WTC11 (cell line): ENCODE results near the gene RBM19. TPM values are rescaled to one million over a fixed set of nuclear protein-coding genes. Genes with fewer than 3 reads are reported as not detected.

Experiments
- ATAC-seq: fragments of 200-7000 bp; cut with Tn5 transposase; 2 replicates; pipeline ENCODE4 v1.10.0; 2021; ENCODE audit warnings: mild to moderate bottlenecking, moderate library complexity
- CTCF ChIA-PET: fragments of 300-600 bp; sonication (Branson Sonifier 250); formaldehyde crosslinking; loops from one replicate; lab custom pipeline; 2021; ENCODE audit warnings: antibody characterized with exemption; lab: Charles Lee
- POLR2A ChIA-PET: fragments of 350-600 bp; sonication (Branson Sonifier 250); formaldehyde crosslinking; loops from one replicate; lab custom pipeline; 2021; ENCODE audit warnings: antibody characterized with exemption; lab: Charles Lee
- DNase-seq: peaks from one replicate; pipeline ENCODE4 v3.0.0; 2021; ENCODE audit warnings: low spot score
- H3K27ac Mint-ChIP-seq: 2 replicates; pipeline ENCODE4 v1.8.0; 2021; ENCODE audit warnings: mixed read lengths
- H3K27me3 Mint-ChIP-seq: 2 replicates; pipeline ENCODE4 v1.8.0; 2021; ENCODE audit warnings: low read depth, mild to moderate bottlenecking, moderate library complexity, mixed read lengths
- H3K36me3 Mint-ChIP-seq: 2 replicates; pipeline ENCODE4 v1.8.0; 2021; ENCODE audit warnings: mixed read lengths
- H3K4me1 Mint-ChIP-seq: 2 replicates; pipeline ENCODE4 v1.8.0; 2022; ENCODE audit warnings: mixed read lengths
- H3K4me3 Mint-ChIP-seq: 2 replicates; pipeline ENCODE4 v1.8.0; 2021; ENCODE audit warnings: mild to moderate bottlenecking, moderate library complexity, mixed read lengths
- H3K9me3 Mint-ChIP-seq: 2 replicates; pipeline ENCODE4 v1.8.0; 2021; ENCODE audit warnings: mixed read lengths
- ATF1 ChIP-seq: sonication (generic); formaldehyde crosslinking; IDR thresholded peaks from 2 replicates; pipeline ENCODE4 v1.8.1; 2023; ENCODE audit warnings: mild to moderate bottlenecking, moderate library complexity, missing genetic modification reagents
- CBFB ChIP-seq: sonication (generic); formaldehyde crosslinking; IDR thresholded peaks from 2 replicates; pipeline ENCODE4 v1.8.1; 2022; ENCODE audit warnings: mild to moderate bottlenecking, low read depth, missing genetic modification reagents
- CREB1 ChIP-seq: sonication (generic); formaldehyde crosslinking; IDR thresholded peaks from 2 replicates; pipeline ENCODE4 v1.8.0; 2023; ENCODE audit warnings: mild to moderate bottlenecking, missing genetic modification reagents
- FOXP1 ChIP-seq: sonication (generic); formaldehyde crosslinking; IDR thresholded peaks from 2 replicates; pipeline ENCODE4 v1.8.0; 2022; ENCODE audit warnings: missing genetic modification reagents, mild to moderate bottlenecking, moderate library complexity, borderline replicate concordance
- OVOL2 ChIP-seq: fragments of 250-450 bp; sonication (Bioruptor Pico); IDR thresholded peaks from 2 replicates; pipeline ENCODE4 v1.9.0; 2021; ENCODE audit warnings: mild to moderate bottlenecking, borderline replicate concordance
- SMAD3 ChIP-seq: sonication (generic); formaldehyde crosslinking; IDR thresholded peaks from 2 replicates; pipeline ENCODE4 v1.8.0; 2022; ENCODE audit warnings: missing genetic modification reagents, mild to moderate bottlenecking, borderline replicate concordance
- ZBTB21 ChIP-seq: sonication (generic); formaldehyde crosslinking; IDR thresholded peaks from 2 replicates; pipeline ENCODE4 v1.8.1; 2023; ENCODE audit warnings: mild to moderate bottlenecking, missing genetic modification reagents, borderline replicate concordance
- ZNF232 ChIP-seq: sonication (generic); formaldehyde crosslinking; IDR thresholded peaks from 2 replicates; pipeline ENCODE4 v1.8.0; 2022; ENCODE audit warnings: mild to moderate bottlenecking, missing genetic modification reagents
- total RNA-seq: library from RNA; stranded (reverse); gene quantifications from 3 replicates; pipeline ENCODE4 v1.2.3, GENCODE V29; 2021
- TF ChIP-seq, protein P1 (sequence below): fragments of 250-450 bp; sonication (Bioruptor Pico); IDR thresholded peaks from 2 replicates; pipeline ENCODE4 v1.9.0; 2021; ENCODE audit warnings: mild to moderate bottlenecking
- TF ChIP-seq, protein P2 (sequence below): sonication (generic); formaldehyde crosslinking; IDR thresholded peaks from 2 replicates; pipeline ENCODE4 v1.8.1; 2023; ENCODE audit warnings: mild to moderate bottlenecking, moderate library complexity, missing genetic modification reagents
- TF ChIP-seq, protein P3 (sequence below): sonication (generic); formaldehyde crosslinking; IDR thresholded peaks from 2 replicates; pipeline ENCODE4 v1.8.0; 2023; ENCODE audit warnings: missing genetic modification reagents
- TF ChIP-seq, protein P4 (sequence below): sonication (generic); formaldehyde crosslinking; conservative IDR thresholded peaks from 2 replicates; pipeline ENCODE4 v1.8.1; 2023; ENCODE audit warnings: mild to moderate bottlenecking, low read depth, missing genetic modification reagents, moderate library complexity
- TF ChIP-seq, protein P5 (sequence below): sonication (generic); formaldehyde crosslinking; IDR thresholded peaks from 2 replicates; pipeline ENCODE4 v1.8.0; 2022; ENCODE audit warnings: mild to moderate bottlenecking, missing genetic modification reagents

Gene RBM19
- total RNA-seq, 1 experiment from 2014 or later, result 60.1 TPM

DNA sequence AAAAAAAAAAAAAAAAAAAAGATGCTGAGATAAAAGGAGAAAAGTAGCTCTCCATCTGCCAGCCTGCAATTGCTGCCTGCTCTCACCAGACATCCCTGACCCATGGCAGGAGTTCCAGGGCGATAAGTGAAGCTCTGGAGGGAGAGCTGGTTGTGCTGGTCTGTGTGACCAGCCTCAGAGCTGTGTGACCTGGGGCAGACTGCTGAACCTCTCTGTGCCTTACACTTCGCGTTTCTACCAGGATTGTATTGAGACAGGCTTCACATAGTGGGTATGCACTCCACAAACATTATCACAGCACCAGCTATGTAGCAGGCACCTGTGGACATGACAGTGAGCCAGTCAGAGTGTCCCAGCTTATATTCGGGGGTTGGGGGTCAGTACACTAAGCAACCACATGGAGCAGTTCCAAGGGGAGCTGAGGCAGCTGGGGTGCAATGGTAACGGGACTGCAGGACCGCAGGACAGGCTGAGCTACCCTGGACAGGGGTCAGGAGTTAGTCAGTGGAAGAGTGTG is 57.5 kb downstream of the RBM19 start:
- CTCF ChIA-PET, result interaction anchor here (0.7 to 2.7 kb wide), 3 partner anchors 12 to 41 kb away, joined by 3 to 13 read pairs (median 3); no protein-coding TSS in a partner anchor
- TF ChIP-seq ZBTB21 (CRISPR knock-in tag) (no peak), ATF1 (CRISPR knock-in tag) (no peak), CREB1 (CRISPR knock-in tag) (no peak), ZNF232 (CRISPR knock-in tag) (no peak)
- TF ChIP-seq, protein P1, sequence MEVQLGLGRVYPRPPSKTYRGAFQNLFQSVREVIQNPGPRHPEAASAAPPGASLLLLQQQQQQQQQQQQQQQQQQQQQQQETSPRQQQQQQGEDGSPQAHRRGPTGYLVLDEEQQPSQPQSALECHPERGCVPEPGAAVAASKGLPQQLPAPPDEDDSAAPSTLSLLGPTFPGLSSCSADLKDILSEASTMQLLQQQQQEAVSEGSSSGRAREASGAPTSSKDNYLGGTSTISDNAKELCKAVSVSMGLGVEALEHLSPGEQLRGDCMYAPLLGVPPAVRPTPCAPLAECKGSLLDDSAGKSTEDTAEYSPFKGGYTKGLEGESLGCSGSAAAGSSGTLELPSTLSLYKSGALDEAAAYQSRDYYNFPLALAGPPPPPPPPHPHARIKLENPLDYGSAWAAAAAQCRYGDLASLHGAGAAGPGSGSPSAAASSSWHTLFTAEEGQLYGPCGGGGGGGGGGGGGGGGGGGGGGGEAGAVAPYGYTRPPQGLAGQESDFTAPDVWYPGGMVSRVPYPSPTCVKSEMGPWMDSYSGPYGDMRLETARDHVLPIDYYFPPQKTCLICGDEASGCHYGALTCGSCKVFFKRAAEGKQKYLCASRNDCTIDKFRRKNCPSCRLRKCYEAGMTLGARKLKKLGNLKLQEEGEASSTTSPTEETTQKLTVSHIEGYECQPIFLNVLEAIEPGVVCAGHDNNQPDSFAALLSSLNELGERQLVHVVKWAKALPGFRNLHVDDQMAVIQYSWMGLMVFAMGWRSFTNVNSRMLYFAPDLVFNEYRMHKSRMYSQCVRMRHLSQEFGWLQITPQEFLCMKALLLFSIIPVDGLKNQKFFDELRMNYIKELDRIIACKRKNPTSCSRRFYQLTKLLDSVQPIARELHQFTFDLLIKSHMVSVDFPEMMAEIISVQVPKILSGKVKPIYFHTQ (CRISPR knock-in tag), result no peak
- TF ChIP-seq, protein P2, sequence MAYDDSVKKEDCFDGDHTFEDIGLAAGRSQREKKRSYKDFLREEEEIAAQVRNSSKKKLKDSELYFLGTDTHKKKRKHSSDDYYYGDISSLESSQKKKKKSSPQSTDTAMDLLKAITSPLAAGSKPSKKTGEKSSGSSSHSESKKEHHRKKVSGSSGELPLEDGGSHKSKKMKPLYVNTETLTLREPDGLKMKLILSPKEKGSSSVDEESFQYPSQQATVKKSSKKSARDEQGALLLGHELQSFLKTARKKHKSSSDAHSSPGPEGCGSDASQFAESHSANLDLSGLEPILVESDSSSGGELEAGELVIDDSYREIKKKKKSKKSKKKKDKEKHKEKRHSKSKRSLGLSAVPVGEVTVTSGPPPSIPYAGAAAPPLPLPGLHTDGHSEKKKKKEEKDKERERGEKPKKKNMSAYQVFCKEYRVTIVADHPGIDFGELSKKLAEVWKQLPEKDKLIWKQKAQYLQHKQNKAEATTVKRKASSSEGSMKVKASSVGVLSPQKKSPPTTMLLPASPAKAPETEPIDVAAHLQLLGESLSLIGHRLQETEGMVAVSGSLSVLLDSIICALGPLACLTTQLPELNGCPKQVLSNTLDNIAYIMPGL (CRISPR knock-in tag), result no peak
- H3K27ac Mint-ChIP-seq, result no peak overlapping the region
- no peak overlapping the region for H3K4me3 Mint-ChIP-seq
- H3K9me3 Mint-ChIP-seq, result no peaks in the 10 kb centered on the region
- no peak for ATAC-seq
- no peak for DNase-seq
- peaks cover 20% of the 10 kb centered on the region for H3K36me3 Mint-ChIP-seq
- no peaks in the 10 kb centered on the region for H3K27me3 Mint-ChIP-seq
- POLR2A ChIA-PET, result no interaction called here
- peaks cover 7% of the 10 kb centered on the region for H3K4me1 Mint-ChIP-seq

DNA sequence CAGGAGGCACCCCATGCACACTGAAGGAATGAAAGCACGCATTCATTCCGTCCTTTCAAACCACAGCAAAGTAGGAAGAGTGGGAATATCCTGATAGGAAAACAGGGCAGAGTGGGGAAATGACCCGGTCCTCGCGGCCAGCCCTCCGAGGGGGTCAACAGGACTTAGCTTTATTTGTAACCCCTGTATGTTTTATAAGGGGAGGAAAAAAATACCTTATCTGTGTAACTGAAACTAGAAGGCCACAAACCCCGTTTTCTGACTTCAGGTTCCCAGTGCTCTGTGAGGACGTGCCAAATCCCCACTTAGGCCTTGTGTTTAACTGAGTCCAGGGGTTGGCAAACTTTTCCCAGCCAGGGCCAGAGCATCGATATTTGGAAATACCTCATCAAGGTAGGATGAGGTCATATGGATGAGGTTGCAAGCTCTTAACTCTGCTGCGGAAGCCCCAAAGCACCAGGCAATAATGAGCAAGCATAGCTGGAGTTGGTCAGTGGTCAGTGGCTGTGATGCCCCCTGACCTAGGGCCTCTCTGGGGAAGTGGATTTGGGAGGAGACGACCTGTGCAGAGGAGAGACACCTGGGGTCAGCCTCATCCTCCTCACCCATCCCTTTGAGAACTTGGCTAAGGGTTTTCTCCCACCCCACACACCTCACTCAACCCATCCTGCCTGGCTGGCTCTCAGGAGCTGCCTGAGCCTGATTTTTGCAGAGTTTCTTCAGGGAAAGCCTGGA is 58.5 kb downstream of the RBM19 start:
- ChIA-PET POLR2A (no interaction called here), CTCF (interaction anchor here (1.4 kb wide), 1 partner anchor 28 kb away, joined by 3 read pairs; no protein-coding TSS in a partner anchor)
- ATAC-seq, result no peak
- no peak for DNase-seq
- Mint-ChIP-seq H3K9me3 (no peaks in the 10 kb centered on the region), H3K4me1 (no peaks in the 10 kb centered on the region), H3K27me3 (no peaks in the 10 kb centered on the region), H3K4me3 (no peak overlapping the region), H3K27ac (0 out of 2 replicates have a peak overlapping the region, but pooled peaks have one; percentile 20)
- TF ChIP-seq SMAD3 (no peak), FOXP1 (CRISPR knock-in tag) (no peak), OVOL2 (CRISPR knock-in tag) (no peak), CBFB (CRISPR knock-in tag) (no peak)
- TF ChIP-seq, protein P3, sequence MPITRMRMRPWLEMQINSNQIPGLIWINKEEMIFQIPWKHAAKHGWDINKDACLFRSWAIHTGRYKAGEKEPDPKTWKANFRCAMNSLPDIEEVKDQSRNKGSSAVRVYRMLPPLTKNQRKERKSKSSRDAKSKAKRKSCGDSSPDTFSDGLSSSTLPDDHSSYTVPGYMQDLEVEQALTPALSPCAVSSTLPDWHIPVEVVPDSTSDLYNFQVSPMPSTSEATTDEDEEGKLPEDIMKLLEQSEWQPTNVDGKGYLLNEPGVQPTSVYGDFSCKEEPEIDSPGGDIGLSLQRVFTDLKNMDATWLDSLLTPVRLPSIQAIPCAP (CRISPR knock-in tag), result no peak
- TF ChIP-seq, protein P4, sequence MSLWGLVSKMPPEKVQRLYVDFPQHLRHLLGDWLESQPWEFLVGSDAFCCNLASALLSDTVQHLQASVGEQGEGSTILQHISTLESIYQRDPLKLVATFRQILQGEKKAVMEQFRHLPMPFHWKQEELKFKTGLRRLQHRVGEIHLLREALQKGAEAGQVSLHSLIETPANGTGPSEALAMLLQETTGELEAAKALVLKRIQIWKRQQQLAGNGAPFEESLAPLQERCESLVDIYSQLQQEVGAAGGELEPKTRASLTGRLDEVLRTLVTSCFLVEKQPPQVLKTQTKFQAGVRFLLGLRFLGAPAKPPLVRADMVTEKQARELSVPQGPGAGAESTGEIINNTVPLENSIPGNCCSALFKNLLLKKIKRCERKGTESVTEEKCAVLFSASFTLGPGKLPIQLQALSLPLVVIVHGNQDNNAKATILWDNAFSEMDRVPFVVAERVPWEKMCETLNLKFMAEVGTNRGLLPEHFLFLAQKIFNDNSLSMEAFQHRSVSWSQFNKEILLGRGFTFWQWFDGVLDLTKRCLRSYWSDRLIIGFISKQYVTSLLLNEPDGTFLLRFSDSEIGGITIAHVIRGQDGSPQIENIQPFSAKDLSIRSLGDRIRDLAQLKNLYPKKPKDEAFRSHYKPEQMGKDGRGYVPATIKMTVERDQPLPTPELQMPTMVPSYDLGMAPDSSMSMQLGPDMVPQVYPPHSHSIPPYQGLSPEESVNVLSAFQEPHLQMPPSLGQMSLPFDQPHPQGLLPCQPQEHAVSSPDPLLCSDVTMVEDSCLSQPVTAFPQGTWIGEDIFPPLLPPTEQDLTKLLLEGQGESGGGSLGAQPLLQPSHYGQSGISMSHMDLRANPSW (CRISPR knock-in tag), result no peak
- TF ChIP-seq, protein P5, sequence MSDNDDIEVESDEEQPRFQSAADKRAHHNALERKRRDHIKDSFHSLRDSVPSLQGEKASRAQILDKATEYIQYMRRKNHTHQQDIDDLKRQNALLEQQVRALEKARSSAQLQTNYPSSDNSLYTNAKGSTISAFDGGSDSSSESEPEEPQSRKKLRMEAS, result no peak
- TF ChIP-seq, all 79 proteins: peak for 0
- peaks cover 20% of the 10 kb centered on the region for H3K36me3 Mint-ChIP-seq
